ENCODE results near the gene LUC7L3.
A peak's percentile ranks its signal among the peaks of the same experiment; 100 is the strongest.

LUC7L3 gene

GRCh38 chr17:50675627-50676026, 43.8 kb upstream of the LUC7L3 start:
- TF ChIP-seq ZNF600 (tag by site-specific recombination; IDR thresholded peaks at IDR 0.05) (no peak), ZNF529 (tag by site-specific recombination; IDR thresholded peaks at IDR 0.05; ENCODE audit: insufficient replicate concordance) (no peak), ZNF221 (tag by site-specific recombination; IDR thresholded peaks at IDR 0.05; ENCODE audit: borderline replicate concordance) (no peak), ZNF747 (tag by site-specific recombination; IDR thresholded peaks at IDR 0.05) (no peak), PRDM4 (tag by site-specific recombination; IDR thresholded peaks at IDR 0.05) (no peak)
- Histone ChIP-seq H3K4me3 (ENCODE audit: low read depth, low read length) (no peak overlapping the region), H3K36me3 (ENCODE audit: control insufficient read depth in 2 of 2, insufficient read depth in 1 of 2, low read length in 2 of 2) (no peaks in the 10 kb centered on the region), H3K27ac (ENCODE audit: extremely low read depth, low read depth, low read length) (no peak overlapping the region), H3K9me3 (ENCODE audit: control insufficient read depth, insufficient read depth, low read depth, low read length) (no peaks in the 10 kb centered on the region), H3K4me1 (ENCODE audit: control insufficient read depth, insufficient read depth, low read length) (no peaks in the 10 kb centered on the region)
- CTCF ChIA-PET = interaction anchor here (0.6 to 2.2 kb wide), 3 partner anchors 17 to 125 kb away, joined by 3 to 9 read pairs (median 4); no protein-coding TSS in a partner anchor
- POLR2A ChIA-PET = no interaction called here

GRCh38 chr17:50676065-50676975, 43.1 kb upstream of the LUC7L3 start:
- ChIA-PET CTCF (interaction anchor here (0.6 to 2.2 kb wide), 3 partner anchors 17 to 126 kb away, joined by 3 to 9 read pairs (median 3); no protein-coding TSS in a partner anchor), POLR2A (no interaction called here)

GRCh38 chr17:50677851-50678375, 41.5 kb upstream of the LUC7L3 start:
- Histone ChIP-seq H3K4me3 (ENCODE audit: low read depth, low read length) (no peak overlapping the region), H3K27ac (ENCODE audit: extremely low read depth, low read depth, low read length) (no peak overlapping the region), H3K4me1 (ENCODE audit: control insufficient read depth, insufficient read depth, low read length) (no peaks in the 10 kb centered on the region), H3K36me3 (ENCODE audit: control insufficient read depth in 2 of 2, insufficient read depth in 1 of 2, low read length in 2 of 2) (no peaks in the 10 kb centered on the region), H3K9me3 (ENCODE audit: control insufficient read depth, insufficient read depth, low read depth, low read length) (no peaks in the 10 kb centered on the region)
- TF ChIP-seq ZBTB6 (tag by site-specific recombination; IDR thresholded peaks at IDR 0.05) (no peak), ZFHX2 (tag by site-specific recombination; conservative IDR thresholded peaks at IDR 0.05) (no peak), ZNF148 (tag by site-specific recombination; IDR thresholded peaks at IDR 0.05; ENCODE audit: borderline replicate concordance) (no peak), ZFP69B (tag by site-specific recombination; IDR thresholded peaks at IDR 0.05) (no peak), ZNF26 (tag by site-specific recombination; IDR thresholded peaks at IDR 0.05) (no peak), REPIN1 (tag by site-specific recombination; IDR thresholded peaks at IDR 0.05; ENCODE audit: low read depth) (no peak), INSM2 (tag by site-specific recombination; IDR thresholded peaks at IDR 0.05) (no peak), ZNF335 (tag by site-specific recombination; conservative IDR thresholded peaks at IDR 0.05) (no peak), ZBTB1 (tag by site-specific recombination; IDR thresholded peaks at IDR 0.05) (no peak), ZNF24 (tag by site-specific recombination; IDR thresholded peaks at IDR 0.05) (no peak), ZXDB (tag by site-specific recombination; IDR thresholded peaks at IDR 0.05) (no peak), ZNF138 (tag by site-specific recombination; IDR thresholded peaks at IDR 0.05; ENCODE audit: borderline replicate concordance) (no peak), OSR2 (tag by site-specific recombination; IDR thresholded peaks at IDR 0.05) (no peak), MZF1 (tag by site-specific recombination; IDR thresholded peaks at IDR 0.05; ENCODE audit: borderline replicate concordance) (no peak)
- ChIA-PET CTCF (no interaction called here), POLR2A (no interaction called here)

More at GRCh38 chr17:50676065-50676975, 43.1 kb upstream of the LUC7L3 start:
- Histone ChIP-seq H3K4me1 (ENCODE audit: control insufficient read depth, insufficient read depth, low read length) (no peaks in the 10 kb centered on the region), H3K27ac (ENCODE audit: extremely low read depth, low read depth, low read length) (no peak overlapping the region), H3K4me3 (ENCODE audit: low read depth, low read length) (no peak overlapping the region), H3K36me3 (ENCODE audit: control insufficient read depth in 2 of 2, insufficient read depth in 1 of 2, low read length in 2 of 2) (no peaks in the 10 kb centered on the region), H3K9me3 (ENCODE audit: control insufficient read depth, insufficient read depth, low read depth, low read length) (no peaks in the 10 kb centered on the region)
- peak; percentile 49; the same call in 1 of the 2 replicates for TF ChIP-seq KLF1 (tag by site-specific recombination; IDR thresholded peaks at IDR 0.05)
- TF ChIP-seq KLF8 (tag by site-specific recombination; IDR thresholded peaks at IDR 0.05) = 0 out of 2 replicates have a peak, but pooled peaks have one; percentile 51
- TF ChIP-seq WT1 (tag by site-specific recombination; IDR thresholded peaks at IDR 0.05) = no peak
